GM18508 (cell line): Measurements from ENCODE around the gene LUC7L.
A peak's percentile ranks its signal among the peaks of the same experiment; 100 is the strongest.
"Not testable (repeated sequence)": the region's sequence is repeated elsewhere in the genome, so short reads cannot be mapped to it uniquely, and the experiment has no call there.

Source experiments
- ATAC-seq: cut with Tn5 transposase; IDR thresholded peaks from one replicate; pipeline ENCODE4 v1.9.1; 2021; ENCODE audit warnings: moderate number of reproducible peaks; ENCODE audit not compliant: insufficient read depth, unreplicated experiment

Gene LUC7L

DNA sequence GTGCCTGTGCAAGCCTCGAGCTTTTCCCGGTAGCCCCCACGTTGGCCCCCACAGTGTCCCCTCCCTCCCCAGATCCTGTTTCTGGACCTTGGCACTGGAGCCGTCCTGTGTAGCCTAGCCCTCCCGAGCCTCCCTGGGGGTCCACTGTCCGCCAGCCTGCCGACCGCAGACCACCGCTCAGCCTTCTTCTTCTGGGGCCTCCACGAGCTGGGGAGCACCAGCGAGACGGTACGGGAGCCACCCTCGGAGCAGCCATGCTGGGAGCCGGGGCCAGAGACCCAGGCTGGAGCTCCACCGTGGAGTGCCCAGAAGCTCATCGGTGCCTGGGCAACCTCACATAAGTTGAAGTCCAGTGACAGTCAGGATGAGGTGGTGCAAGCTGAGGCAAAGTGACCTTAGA lies 34.7 kb upstream of the LUC7L start:
- ATAC-seq: no peak

DNA sequence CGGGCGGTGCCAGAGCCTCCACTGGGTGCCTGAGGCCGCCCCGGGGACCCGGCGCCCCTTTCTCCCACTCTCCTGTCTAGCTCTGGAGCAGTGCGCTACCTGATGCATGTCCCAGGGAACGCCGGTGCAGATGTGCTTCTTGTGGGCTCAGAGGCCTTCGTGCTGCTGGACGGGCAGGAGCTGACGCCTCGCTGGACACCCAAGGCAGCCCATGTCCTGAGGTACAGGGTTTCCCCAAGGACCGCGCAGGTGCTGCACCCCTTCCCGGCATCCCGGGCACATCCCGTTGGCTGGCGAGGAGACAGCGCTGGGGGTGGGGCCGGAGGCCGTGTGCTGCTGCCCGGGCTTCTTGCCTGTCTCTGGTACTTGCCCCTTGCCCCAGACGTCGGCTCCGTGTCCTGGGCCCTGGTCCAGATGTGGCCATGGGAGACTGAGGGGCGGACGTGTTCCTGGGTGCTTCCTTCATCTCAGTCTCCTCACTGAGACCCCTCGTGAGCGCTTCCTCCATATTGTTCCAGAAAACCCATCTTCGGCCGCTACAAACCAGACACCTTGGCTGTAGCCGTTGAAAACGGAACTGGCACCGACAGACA lies 34.0 kb upstream of the LUC7L start:
- no peak for ATAC-seq

DNA sequence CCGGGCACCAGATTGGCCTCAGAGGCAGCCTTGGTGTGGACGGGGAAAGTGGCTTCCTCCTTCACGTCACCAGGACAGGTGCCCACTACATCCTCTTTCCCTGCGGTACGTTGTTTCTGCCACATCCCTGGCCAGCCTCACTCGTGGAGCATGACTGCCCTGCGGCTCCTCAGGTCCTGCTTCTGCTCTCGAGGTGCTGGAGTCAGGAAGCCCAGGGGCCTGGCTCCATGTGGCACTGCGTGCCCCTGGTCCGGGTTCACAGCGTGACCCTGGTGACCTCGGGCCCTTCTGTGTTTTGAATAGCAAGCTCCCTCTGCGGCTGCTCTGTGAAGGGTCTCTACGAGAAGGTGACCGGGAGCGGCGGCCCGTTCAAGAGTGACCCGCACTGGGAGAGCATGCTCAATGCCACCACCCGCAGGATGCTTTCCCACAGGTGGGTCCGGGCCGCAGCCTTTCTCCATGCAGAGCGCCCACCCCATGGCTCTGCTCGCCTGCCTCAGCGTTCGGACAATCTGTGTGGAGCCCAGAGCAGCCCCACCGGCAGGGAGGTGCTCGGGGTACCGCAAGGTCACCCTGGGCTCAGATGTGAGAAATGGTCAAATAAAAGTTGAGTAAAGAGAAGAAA lies 33.0 kb upstream of the LUC7L start:
- ATAC-seq: no peak

DNA sequence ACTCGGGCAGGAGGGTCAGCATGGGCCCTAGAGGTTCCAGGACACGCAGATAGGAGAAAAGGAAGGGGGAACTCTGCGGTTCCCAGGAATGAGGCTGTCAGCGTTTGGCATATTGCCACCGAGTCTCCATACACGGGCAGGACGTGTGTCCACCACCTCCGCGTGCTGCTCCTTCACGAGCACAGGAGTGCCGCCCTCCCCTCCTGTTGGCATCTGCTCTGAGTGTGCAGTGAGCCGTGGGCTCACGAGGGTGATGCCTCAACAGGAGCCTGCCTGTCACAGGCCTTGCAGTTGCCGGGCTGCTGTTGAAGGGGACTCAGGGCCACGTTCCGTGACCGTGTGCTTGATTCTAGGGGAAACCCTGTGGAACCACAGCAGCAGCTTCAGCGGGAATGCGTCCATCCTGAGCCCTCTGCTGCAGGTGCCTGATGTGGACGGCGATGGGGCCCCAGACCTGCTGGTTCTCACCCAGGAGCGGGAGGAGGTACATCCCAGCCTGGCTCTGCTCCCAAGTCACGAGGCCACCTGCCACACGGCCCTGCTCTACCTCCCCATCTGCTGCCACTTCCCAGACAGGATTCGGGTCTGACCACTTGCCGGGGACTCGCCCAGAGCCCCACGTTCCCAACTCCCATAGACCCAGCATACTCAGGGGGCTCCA lies 31.9 kb upstream of the LUC7L start:
- ATAC-seq: no peak

DNA sequence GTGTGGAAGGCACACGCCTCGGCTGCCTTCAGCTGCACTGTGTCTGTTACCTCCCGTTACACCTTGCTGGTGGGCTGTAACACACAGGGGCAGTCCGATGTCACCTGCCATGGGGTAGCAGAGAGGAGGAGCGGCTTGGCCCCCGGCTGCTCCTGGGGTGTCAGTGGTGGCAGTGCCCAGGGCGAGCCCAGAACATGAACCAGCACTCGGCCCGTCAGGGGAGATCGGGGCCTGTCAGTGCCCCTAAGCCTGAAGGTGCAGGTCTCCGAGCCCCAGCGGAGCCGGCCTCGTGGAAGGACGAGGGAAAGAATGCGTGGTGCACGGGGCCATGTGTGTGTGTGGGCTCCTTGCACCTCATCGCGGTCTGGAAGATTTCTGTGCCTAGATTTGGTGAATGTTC lies 31.1 kb upstream of the LUC7L start:
- ATAC-seq: no peak

DNA sequence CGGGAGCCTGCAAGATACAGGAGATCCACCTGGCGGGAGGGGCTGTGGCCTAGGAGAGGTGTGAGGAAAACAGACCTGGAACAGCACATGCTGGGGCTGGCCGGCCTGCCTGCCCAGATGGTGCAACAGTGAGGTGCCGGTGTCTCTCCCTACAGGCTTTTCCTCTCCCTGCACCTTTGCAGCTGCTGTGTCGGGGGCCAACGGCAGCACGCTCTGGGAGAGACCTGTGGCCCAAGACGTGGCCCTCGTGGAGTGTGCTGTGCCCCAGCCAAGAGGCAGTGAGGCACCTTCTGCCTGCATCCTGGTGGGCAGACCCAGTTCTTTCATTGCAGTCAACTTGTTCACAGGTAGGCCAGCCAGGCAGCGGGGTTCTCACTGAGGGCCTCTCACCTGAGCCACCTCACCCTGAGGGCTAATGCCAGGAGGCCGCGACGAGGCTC lies 30.6 kb upstream of the LUC7L start:
- ATAC-seq: no peak

DNA sequence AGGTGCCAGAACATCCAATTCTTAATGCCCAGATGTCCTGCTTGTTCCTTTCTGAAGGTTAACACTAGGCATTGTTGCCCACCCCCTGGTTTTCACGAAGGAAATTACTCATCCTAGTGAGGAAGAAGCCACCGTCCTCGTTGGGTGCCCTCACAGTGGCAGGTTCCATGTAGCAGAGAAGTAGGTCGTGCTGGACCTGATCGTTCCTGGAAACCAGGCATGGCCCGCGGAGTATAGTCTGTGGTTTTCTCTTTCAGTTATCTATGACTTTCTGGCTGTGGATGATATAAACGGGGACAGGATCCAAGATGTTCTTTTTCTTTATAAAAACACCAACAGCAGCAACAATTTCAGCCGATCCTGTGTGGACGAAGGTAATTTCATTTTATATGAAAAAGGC lies 30.0 kb upstream of the LUC7L start:
- ATAC-seq: no peak

DNA sequence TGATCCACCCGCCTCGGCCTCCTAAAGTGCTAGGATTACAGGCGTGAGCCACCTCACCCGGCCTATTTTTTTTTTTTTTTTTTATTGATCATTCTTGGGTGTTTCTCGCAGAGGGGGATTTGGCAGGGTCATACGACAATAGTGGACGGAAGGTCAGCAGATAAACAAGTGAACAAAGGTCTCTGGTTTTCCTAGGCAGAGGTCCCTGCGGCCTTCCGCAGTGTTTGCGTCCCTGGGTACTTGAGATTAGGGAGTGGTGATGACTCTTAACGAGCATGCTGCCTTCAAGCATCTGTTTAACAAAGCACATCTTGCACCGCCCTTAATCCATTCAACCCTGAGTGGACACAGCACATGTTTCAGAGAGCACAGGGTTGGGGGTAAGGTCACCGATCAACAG lies 28.8 kb upstream of the LUC7L start:
- ATAC-seq: not testable (repeated sequence)

DNA sequence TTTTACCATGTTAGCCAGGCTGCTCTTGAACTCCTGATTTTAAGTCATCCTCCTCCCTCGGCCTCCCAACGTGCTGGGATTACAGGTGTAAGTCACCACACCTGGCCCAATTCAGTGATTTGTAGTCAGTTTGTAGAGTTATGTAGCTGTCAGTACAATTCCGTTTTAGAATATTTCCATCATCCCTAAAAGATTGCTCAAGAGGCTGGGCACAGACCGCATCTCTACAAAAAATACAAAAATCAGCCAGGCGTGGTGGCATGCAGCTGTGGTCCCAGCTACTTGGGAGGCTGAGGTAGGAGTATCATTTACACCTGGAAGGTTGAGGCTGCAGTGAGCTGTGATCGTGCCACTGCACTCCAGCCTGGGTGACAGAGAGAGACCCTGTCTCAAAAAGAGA lies 25.9 kb upstream of the LUC7L start:
- ATAC-seq: no peak

DNA sequence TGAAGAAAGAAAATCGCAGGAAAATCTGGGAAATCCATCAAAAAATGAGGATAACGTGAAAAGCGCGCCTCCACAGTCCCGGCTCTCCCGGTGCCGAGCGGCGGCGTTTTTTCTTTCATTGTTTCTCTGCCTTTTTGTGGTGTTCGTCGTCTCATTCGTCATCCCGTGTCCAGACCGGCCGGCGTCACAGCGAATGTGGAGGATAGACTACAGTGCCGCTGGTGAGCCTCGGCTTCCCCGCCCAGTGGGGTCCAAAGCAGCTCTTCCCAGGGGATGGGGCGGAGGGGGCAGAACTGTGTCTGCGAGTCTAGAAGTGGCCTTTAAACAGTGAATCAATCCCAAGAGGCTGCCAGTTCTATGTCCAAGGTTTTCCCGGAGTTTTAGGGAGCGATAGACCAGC lies 25.2 kb upstream of the LUC7L start:
- ATAC-seq: no peak

DNA sequence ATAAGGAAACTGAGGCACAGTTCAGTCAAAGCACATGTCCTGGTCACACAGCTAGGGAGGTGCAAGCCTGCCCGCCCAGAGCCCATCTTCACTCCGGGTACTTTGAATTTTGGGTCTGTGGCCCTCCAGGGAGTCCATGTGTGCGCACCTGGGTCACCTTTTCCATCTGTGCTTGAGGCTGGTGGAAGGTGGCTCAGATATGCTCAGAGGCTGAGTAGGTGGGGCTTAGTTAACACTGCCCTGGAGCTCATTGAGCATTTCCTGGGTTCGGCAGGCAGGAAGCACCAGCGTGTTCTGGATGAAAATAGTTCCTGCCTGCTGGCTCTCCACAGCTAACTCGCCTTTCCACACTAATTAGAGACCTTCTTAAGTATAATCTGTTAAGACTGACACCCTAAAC lies 24.6 kb upstream of the LUC7L start:
- no peak for ATAC-seq

DNA sequence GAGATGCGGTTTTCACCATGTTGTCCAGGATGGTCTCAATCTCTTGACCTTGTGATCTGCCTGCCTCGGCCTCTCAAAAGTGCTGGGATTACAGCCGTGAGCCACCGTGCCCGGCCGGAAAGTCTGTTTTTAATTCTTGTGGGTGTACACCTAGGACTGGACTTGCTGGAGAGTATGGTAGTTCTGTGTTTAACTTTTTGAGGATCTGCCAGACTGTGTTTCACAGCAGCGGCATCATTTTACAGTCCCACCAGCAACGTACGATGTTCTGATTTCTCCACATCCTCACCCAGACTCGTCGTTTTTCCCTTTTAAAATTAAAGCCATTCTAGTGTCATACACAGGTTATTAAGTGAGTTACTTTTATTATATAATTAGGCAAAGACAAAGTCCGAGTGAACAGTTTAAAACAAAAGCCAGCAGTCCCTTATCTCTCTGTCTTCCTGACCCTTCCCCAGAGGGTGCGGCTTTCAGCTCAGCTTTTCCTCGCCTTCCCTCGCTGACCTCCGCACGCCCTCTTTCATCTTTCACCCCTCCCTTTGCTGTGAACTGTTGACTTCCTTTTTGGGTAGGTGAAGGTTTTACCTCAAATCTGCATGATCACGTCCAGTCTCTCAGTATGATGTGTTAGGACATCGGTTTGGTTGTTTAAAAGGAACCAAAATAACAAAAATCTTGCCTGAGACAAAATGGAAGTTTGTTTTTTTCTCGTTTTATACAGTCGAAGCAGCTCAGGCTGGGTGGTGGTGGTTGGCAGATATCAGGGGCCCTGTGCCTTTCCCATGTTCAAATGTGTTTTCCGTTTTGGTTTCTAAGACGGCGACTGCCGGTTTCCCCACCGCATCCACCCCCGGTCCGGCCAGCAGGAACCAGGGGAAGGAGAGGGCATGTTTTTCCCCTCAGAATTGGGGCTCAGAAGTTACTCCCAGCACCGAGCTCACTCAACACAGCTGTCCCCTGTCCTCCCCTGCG lies 23.4 kb upstream of the LUC7L start:
- no peak for ATAC-seq

DNA sequence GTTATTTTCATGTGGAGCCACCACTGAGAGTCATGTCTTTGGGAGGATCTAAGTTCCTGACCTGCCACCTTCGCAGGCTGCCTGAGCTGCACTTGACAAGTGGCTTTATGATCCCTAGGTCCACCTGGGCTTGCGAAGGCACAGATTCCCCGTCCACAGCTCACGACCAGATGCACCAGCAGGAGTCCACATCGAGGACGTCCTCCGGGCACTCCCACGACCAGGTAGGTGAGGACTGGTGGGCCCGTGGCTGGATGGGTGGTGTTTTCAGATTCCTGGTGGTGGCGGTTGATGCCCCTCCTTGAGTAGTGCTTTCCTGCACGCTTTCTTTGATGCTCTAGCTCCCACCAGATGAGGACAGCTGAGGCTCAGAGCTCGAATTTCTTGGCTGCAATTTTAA lies 20.2 kb upstream of the LUC7L start:
- ATAC-seq: no peak

DNA sequence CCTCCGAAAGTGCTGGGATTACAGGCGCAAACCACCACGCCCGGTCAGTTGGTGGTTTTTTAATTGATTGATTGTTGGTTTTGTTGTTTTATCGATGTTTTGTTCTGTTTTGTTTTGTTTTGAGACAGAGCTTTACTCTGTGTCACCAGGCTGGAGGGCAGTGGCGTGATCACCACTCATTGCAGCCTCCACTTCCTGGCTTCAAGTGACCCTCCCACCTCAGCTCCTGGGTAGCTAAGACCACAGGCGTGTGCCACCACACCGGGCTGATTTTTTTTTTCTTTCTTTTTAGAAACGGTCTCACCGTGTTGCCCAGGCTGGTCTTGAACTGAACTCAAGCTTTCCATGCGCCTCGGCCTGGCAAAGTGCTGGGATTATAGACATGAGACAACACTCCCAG lies 17.8 kb upstream of the LUC7L start:
- no peak for ATAC-seq

DNA sequence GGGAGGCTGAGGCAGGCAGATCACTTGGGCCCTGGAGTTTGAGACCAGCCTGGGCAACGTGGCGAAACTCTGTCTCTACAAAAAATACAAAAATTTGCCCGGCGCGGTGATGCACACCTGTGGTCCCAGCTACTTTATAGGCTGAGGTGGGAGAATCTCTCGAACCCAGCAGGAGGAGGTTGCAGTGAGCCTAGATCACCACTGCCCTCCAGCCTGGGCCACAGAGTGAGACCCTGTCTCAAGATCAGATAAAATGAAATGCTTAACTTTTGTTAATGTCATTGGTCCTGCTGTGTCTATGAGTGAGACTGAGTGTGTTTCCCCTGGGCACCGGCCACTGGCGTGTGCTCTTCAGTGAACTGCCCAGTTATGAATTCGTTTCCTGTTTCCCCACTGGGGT lies 15.9 kb upstream of the LUC7L start:
- no peak for ATAC-seq

DNA sequence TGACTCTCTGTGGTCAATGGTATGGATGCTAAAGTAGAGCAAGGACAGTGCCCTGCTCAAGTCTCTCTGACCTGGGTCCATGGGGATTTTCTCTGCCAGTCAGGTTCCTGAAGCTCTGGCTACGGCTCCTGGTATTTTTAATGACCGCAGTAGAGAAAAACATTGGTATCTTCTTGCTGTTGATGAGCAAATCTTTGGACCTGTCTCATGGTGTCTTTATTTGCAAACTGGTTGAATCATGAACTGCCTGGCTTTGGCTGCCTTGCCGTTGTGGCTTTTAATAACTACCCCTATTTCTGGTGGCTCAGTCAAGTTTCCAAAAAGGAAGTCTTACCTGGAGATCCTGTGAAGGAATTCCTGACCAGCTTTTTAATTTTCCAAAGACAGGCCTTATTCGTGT lies 14.1 kb upstream of the LUC7L start:
- no peak for ATAC-seq

DNA sequence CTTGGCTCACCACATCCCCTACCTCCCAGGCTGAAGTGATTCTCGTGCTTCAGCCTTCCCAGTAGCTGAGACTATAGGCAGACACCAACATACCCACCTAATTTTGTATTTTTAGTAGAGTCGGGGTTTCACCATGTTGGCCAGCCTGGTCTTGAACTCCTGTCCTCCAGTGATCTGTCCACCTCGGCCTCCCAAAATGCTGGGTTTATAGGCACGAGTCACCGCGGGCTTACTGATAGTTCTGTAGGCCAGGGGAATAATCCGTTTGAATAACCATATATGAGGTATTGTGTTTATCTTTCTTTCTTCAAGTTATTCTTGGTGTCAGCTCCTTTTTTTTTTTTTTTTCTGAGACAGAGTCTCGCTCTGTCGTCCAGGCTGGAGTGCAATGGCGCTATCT lies 13.0 kb upstream of the LUC7L start:
- ATAC-seq: no peak

DNA sequence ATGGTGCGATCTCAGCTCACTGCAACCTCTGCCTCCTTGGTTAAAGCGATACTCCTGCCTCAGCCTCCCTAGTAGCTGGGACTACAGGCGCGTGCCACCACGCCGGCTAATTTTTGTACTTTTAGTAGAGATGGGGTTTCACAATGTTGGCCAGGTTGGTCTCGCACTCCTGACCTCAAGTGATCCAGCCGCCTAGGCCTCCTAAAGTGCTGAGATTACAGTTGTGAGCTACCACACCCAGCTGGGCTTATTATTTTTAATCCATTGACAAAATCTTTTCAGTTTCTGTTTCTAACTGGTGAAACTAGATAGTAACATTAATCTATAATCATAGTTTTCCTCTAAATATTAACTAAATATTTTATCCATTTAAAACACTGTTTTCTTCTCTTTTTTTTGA lies 11.3 kb upstream of the LUC7L start:
- no peak for ATAC-seq

DNA sequence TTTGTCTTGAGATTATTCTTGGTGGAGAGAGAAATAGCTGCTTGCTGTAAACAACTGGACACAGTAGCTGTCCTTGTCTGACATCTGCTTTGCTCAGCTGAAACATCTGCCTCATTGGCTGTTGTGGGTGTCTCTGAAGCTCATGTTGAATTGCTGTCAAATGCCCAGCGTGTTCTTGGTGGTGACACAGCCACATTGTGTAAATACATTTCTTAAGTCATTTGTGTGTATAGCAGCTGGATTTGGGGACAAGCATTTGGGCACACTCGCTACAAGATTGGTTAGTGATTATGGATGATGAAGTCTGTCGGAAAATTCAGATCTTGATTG lies 10.7 kb upstream of the LUC7L start:
- no peak for ATAC-seq

DNA sequence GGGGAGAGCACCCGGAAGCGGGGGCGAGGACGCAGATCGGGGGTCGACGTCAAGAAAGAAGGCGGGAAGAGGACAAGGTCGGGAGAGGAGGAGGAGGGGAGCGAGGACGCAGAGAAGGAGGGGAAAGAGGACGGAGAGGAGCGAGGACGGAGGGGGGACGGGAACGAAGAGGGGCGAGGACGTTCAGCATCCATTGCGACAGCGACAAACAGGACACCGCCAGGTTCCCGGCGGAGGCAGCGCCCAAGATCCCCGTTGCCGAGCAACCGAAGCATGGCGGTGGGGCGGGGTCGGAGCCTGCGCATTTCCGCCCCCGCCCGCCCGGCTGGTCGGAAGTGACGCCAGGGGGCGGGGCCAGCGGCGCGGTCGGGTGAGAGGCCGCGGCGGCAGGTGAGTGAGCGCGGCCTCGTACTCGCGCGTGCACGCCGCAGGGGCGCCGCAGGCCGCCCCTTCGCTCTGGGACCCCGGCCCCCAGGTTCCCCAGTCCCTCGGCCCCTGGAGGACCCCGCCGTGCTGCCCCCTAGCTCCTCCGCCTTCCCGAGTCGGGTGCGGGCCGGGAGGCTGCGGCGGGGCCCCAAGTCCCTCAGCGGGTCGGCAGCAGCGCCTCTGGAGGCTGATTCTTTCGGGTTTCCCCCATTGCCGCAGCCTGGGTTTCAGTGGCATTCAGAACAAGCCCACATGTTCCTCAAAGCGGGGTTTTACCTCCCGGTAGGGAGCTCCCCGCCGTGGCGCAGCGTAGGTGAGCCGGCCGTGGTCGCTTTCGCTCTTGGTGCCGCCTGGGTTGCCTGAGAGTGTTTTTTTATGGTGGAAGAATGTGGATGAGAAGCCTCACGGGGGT lies 5.4 kb upstream of the LUC7L start, which contains the start of gene FAM234A:
Gene FAM234A, plus strand, starts transcription at position 354 of the 838 bp plus-strand sequence. CDS start 19,593 bp downstream, outside the sequence.
- peak; percentile 73 for ATAC-seq
